T-helper 9 cell (primary cell): ENCODE measurements around the gene NKAIN4.

Experiments used
- DNase-seq: peaks from one replicate; pipeline ENCODE4 v3.0.0-alpha.2; 2020

NKAIN4 gene

GRCh38 chr20:63216849-63217471, 37.3 kb downstream of the NKAIN4 start:
- DNase-seq = no peak

- peak; percentile 87 for DNase-seq
Measured at GRCh38 chr20:63216041-63216848, 38.0 kb downstream of the NKAIN4 start, which contains the start of gene YTHDF1. YTHDF1 (minus strand) TSS chr20:63216131; CDS start chr20:63215892, 239 bp downstream.

- DNase-seq = no peak
Measured at GRCh38 chr20:63215101-63216040, 38.9 kb downstream of the NKAIN4 start.

GRCh38 chr20:63214514-63214913, 39.7 kb downstream of the NKAIN4 start:
- DNase-seq = no peak

GRCh38 chr20:63212792-63213191, 41.5 kb downstream of the NKAIN4 start:
- DNase-seq = no peak

- no peak for DNase-seq
Measured at GRCh38 chr20:63212393-63212730, 41.9 kb downstream of the NKAIN4 start.

- DNase-seq = no peak
Measured at GRCh38 chr20:63210011-63210605, 44.2 kb downstream of the NKAIN4 start.

DNA sequence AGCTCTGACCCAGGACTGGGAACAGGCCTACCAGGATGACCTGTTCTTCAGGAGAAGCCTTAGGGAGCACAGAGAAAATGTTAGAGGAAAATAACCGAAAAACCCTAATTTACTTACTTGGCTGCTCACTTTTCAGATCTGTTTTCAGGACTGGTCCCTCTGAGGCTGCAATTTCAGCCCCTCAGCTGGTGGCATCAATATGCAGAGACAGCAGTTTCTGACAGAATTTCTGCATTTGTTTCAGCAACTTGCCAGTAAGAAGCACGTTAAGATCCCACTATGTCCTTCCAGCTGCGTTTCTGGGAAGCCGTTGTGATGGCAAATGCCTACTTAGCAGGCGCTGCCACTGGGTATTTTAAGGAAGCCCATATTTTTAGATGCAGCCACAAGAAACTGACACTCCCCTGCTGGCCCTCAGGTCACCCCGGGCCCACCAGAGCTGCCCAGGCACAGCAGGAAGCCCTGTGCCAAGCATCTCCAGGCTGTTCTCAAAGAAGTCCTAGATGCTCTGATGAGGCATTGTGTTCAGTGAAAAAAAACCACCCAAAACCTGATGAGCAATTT, 45.8 kb downstream of the NKAIN4 start:
- no peak for DNase-seq

GRCh38 chr20:63206878-63207277, 47.4 kb downstream of the NKAIN4 start:
- DNase-seq = no peak

DNA sequence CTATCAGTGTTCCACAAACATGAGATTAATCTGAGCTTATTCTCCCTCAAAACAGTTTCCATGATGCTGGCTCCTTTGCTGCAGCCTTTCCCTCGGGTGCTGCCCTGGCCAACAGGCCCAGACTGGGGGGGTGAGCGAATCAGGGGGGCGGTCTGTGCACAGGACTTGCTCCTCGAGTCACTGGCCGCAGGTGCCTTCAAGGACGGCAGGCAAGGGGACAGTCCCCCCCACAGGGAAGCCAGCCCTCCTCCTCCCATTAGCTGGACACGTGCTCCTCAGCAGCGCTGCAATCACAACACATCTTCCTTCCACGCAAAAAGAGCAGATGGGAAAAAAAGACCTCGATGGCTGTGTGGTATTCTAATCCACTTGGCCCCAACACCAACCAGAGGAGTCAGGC, 48.4 kb downstream of the NKAIN4 start:
- DNase-seq = no peak

- DNase-seq = no peak
Measured at GRCh38 chr20:63204362-63204761, 49.9 kb downstream of the NKAIN4 start.

DNA sequence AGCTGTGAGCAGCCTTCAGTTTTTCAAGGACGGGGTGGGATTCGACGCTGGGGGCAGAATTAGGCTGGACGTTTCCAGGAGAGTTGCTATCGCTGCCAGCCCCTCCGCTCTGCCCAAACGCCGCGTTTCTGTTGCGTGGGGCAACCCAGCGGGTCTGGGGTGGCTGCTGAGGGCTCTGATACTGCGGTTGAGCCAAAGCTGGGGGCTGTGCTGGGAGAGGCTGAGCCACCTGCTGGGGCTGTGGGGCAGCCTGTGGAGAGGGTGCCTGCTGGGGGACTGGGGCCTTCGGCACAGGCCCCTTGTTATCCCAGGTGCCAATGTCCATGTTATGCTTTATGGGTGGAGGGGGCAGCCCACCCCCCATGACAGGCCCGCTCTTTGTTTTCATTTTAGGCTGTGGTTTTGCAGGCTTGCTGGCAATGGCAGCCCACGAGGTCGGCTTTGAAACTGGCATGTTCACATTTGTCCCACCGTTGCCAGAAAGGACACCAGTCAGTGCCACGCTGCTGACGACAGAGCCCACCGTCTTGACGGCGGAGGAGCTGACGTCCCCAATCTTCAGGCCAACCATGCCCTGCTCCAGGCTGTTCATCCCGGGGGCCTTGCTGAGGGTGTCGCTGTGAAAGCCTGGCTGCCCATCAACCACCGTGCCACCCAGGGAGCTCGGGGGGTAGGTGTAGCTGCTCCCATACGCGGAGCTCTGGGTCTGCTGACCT, 51.3 kb downstream of the NKAIN4 start:
- DNase-seq = no peak

GRCh38 chr20:63202021-63202420, 52.2 kb downstream of the NKAIN4 start:
- DNase-seq = no peak

DNA sequence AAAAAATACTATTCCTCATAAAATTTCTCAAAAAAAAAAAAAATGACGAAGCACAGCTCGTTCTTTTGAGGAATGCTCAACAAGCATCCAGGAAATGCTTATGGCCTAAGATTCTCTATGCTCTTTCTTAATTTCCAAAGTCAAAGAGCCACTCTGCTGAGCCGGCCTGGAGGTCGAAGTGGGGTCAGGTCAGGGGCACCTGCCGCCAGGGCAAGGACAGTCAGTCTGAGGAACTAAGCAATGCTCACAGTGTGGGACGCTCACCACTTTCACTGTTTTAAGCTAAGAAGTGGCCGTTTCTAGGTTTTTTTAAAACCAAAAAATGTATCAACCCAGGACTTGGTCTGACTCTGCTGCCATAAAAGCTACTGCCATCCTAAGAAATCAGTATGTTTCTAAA, 55.7 kb downstream of the NKAIN4 start:
- no peak for DNase-seq

GRCh38 chr20:63196768-63197470, 57.3 kb downstream of the NKAIN4 start:
- no peak for DNase-seq

- no peak for DNase-seq
Measured at GRCh38 chr20:63194797-63195173, 59.5 kb downstream of the NKAIN4 start.

DNA sequence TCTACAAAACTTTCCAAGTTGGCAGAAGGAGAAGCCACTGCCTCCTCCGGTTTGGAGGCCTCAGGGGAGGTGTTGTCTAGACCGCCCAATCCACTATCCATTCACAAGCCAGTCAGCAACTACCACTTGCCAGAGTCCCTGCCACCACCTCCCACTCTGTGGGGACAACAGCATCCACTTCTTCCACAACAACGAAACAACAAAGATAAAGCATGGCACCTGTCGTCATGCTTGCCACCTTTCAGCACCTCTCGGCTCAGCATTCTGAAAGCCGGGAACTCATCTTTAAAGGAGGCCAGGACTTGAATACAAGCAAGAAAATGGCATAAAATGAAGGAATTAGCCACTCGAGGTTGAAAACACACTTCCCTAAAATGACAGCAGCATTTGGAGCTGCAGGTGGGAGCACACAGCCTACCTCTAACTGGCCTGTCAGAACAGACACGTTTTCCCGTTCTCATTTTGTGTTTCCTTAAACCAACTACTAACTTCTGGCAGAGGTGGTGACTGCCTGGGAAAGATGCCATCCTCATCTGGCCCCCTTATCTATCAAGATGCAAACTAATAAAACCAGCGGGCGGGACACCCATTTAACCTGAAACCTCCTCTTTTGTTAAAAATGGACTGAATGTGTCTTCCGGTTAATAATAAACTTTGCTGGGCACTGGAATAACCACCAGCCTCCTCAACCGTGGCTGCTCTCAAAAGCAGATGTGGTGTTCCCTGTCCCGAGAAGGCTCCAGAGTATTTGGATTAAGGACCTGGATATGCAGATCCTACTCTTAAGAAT, 60.1 kb downstream of the NKAIN4 start:
- no peak for DNase-seq

DNA sequence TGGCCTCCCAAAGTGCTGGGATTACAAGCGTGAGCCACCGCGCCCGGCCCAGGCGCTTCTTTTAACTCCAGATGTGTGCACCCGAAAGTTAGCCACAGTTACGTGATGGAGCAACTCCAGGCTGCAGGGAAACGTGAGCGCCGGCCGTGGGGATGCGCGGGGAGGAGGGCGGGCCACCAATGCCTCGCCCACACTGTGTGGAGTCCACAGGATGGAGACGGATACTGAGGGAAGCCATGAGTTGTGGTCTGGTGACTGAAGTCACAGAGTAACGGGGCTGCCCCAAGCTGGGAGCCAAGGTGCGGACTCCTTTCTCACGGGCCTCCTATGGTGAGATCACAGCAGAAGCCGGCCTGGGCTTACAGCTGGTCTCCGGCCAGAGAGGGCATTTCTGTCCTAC, 61.5 kb downstream of the NKAIN4 start:
- no peak for DNase-seq

- DNase-seq = no peak
Measured at GRCh38 chr20:63191400-63191799, 62.9 kb downstream of the NKAIN4 start.

- no peak for DNase-seq
Measured at GRCh38 chr20:63190828-63191227, 63.4 kb downstream of the NKAIN4 start.
